Naive thymus-derived CD4-positive, alpha-beta T cell (primary cell): ENCODE data around the gene CD36. TPM values are rescaled to one million over a fixed set of nuclear protein-coding genes. Genes with fewer than 3 reads are reported as not detected.

Experiments
- ATAC-seq: fragments of 150-1000 bp; cut with Tn5 transposase; 2 replicates; pipeline ENCODE4 v1.10.0; 2021; ENCODE audit warnings: mild to moderate bottlenecking, moderate library complexity
- CTCF ChIA-PET: fragments of 350-600 bp; sonication (Branson Sonifier 250); formaldehyde crosslinking; loops from one replicate; lab custom pipeline; 2021; ENCODE audit warnings: antibody characterized with exemption; lab: Charles Lee
- POLR2A ChIA-PET: fragments of 350-600 bp; sonication (Branson Sonifier 250); formaldehyde crosslinking; loops from one replicate; lab custom pipeline; 2021; ENCODE audit warnings: antibody characterized with exemption, inconsistent platforms; lab: Charles Lee
- DNase-seq, 9 donors: peaks; one replicate each; pipeline versions ENCODE4 v3.0.0 to v3.0.0-alpha.2; 2020 to 2022; ENCODE audit warnings: mixed read lengths in 1 of 9
- H3K27ac ChIP-seq: one replicate; pipeline ENCODE4 v1.7.0; 2013; ENCODE audit warnings: mild to moderate bottlenecking, low read depth, low read length, moderate library complexity
- H3K27me3 ChIP-seq, 2 donors: one replicate each; pipeline ENCODE4 v1.7.0; 2013; ENCODE audit warnings: low read length in 2 of 2, mild to moderate bottlenecking in 2 of 2, moderate library complexity in 2 of 2; ENCODE audit not compliant: control insufficient read depth in 2 of 2, insufficient read depth in 2 of 2
- H3K36me3 ChIP-seq, 3 experiments: 1 replicate in 2 of 3; 2 replicates in 1 of 3; pipeline ENCODE4 v1.7.0; 2013; ENCODE audit warnings: low read length in 3 of 3, mild to moderate bottlenecking in 3 of 3, moderate library complexity in 1 of 3; ENCODE audit not compliant: insufficient read depth in 3 of 3, control insufficient read depth in 2 of 3
- H3K4me1 ChIP-seq, 2 donors: one replicate each; pipeline ENCODE4 v1.7.0; 2013; ENCODE audit warnings: low read length in 2 of 2, mild to moderate bottlenecking in 2 of 2, moderate library complexity in 1 of 2; ENCODE audit not compliant: control insufficient read depth in 2 of 2, insufficient read depth in 2 of 2
- H3K4me3 ChIP-seq: 2 replicates; pipeline ENCODE4 v1.7.0; 2013; ENCODE audit warnings: mild to moderate bottlenecking, low read length
- H3K9me3 ChIP-seq, 3 experiments: 1 replicate in 2 of 3; 2 replicates in 1 of 3; pipeline ENCODE4 v1.7.0; 2013; ENCODE audit warnings: low read length in 3 of 3; ENCODE audit not compliant: control insufficient read depth in 2 of 3
- H3K27ac Mint-ChIP-seq, 9 donors: one replicate each; pipeline ENCODE4 v1.8.0; 2020 to 2022; ENCODE audit warnings: mixed read lengths in 9 of 9, mild to moderate bottlenecking in 8 of 9, moderate library complexity in 5 of 9, inconsistent platforms in 2 of 9
- H3K27me3 Mint-ChIP-seq, 5 donors: one replicate each; pipeline ENCODE4 v1.8.0; 2021 to 2022; ENCODE audit warnings: mixed read lengths in 5 of 5, mild to moderate bottlenecking in 1 of 5
- H3K36me3 Mint-ChIP-seq, 5 donors: one replicate each; pipeline ENCODE4 v1.8.0; 2020 to 2022; ENCODE audit warnings: mixed read lengths in 5 of 5, mild to moderate bottlenecking in 3 of 5, inconsistent platforms in 1 of 5
- H3K4me1 Mint-ChIP-seq, 7 donors: one replicate each; pipeline ENCODE4 v1.8.0; 2020 to 2022; ENCODE audit warnings: mixed read lengths in 7 of 7, mild to moderate bottlenecking in 3 of 7, inconsistent platforms in 1 of 7
- H3K4me3 Mint-ChIP-seq, 10 donors: one replicate each; pipeline ENCODE4 v1.8.0; 2020 to 2022; ENCODE audit warnings: mild to moderate bottlenecking in 10 of 10, mixed read lengths in 10 of 10, moderate library complexity in 6 of 10, inconsistent platforms in 2 of 10
- H3K9me3 Mint-ChIP-seq, 11 donors: one replicate each; pipeline ENCODE4 v1.8.0; 2020 to 2022; ENCODE audit warnings: mixed read lengths in 11 of 11, mild to moderate bottlenecking in 4 of 11, inconsistent platforms in 1 of 11, moderate library complexity in 1 of 11
- intact Hi-C, 2 donors: fragments of 100-400 bp; cut with micrococcal nuclease; formaldehyde crosslinking; loops; one replicate each; pipeline ENCODE4 v1.15.1; 2023
- polyA plus RNA-seq, 2 donors: library from polyadenylated mRNA; unstranded; fragments of 300-500 nt; fragmentation: Illumina TruSeq; gene quantifications; one replicate each; pipeline ENCODE4 v1.2.3, GENCODE V29; 2021
- total RNA-seq, 6 experiments: library from RNA in 5 of 6; stranded (reverse) in 5 of 6; gene quantifications; 1 replicate in 5 of 6; 2 replicates in 1 of 6; pipeline ENCODE4 v1.2.3 and lab custom pipeline; 2021 to 2026

Gene CD36
- total and polyA plus RNA-seq, 7 experiments from 2014 or later: 0.16 to 109 (median 4.2) TPM; not detected in 1

DNA sequence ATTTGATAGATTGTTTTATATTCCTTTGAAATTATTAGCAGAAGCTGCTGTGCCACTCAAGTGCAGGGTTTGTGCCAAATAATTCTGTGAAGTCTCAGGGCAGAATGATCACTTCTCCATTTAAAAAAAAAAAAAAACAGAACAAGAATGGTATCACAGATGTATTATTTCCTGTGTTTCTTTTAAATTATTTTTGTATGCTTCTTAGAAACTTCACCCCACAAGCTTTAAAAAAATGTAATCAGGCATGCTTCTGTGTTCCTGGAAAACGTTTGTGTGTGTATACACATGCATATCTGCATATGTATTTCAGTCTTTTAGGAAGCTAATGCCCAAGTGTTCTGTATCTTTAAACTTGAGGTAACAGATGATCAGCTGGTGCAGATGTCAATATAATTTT is 6.3 kb upstream of the CD36 start:
- H3K9me3 Mint-ChIP-seq: no peaks in the 10 kb centered on the region
- H3K27ac Mint-ChIP-seq: no peak overlapping the region
- no peak overlapping the region for H3K4me3 Mint-ChIP-seq
- no peak for DNase-seq
- peaks cover 0 to 4% (median 0%) of the 10 kb centered on the region in 7 donors for H3K4me1 Mint-ChIP-seq
- Histone ChIP-seq H3K36me3 (no peaks in the 10 kb centered on the region), H3K4me3 (no peak overlapping the region), H3K9me3 (no peaks in the 10 kb centered on the region), H3K27me3 (no peaks in the 10 kb centered on the region), H3K27ac (no peak overlapping the region), H3K4me1 (no peaks in the 10 kb centered on the region)
- no peaks in the 10 kb centered on the region for H3K36me3 Mint-ChIP-seq
- intact Hi-C loops: no loop called here
- ChIA-PET POLR2A (no interaction called here), CTCF (no interaction called here)
- H3K27me3 Mint-ChIP-seq: no peaks in the 10 kb centered on the region
- ATAC-seq: peak; percentile 24

DNA sequence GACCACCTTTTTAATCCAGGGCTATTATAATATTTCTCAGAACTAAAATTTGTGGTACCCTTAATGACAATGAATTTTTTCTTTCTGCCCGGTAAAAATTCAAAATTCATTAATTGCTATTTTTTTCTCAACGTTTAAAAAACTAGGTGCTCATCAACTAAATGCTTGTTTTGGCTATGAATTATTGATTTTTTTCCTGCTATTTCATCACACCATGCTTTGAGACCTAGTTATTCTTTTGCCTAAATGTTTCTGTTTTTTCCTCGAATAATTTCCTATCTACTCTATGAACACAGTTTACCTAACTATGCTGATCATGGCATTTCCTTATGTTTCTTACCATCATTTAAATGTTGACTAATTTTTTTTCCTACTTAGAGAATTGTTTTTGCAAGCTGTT is 5.6 kb upstream of the CD36 start:
- no peak overlapping the region for H3K4me3 Mint-ChIP-seq
- no peak overlapping the region for H3K27ac ChIP-seq
- POLR2A ChIA-PET: no interaction called here
- no peaks in the 10 kb centered on the region for H3K27me3 ChIP-seq
- H3K4me1 ChIP-seq: no peaks in the 10 kb centered on the region
- no peak for DNase-seq
- no peak for ATAC-seq
- intact Hi-C loops: no loop called here
- H3K36me3 ChIP-seq: no peaks in the 10 kb centered on the region
- no peaks in the 10 kb centered on the region for H3K36me3 Mint-ChIP-seq
- H3K4me3 ChIP-seq: no peak overlapping the region
- CTCF ChIA-PET: no interaction called here
- H3K9me3 ChIP-seq: no peaks in the 10 kb centered on the region
- H3K4me1 Mint-ChIP-seq: peaks cover 0 to 4% (median 0%) of the 10 kb centered on the region in 7 donors
- no peaks in the 10 kb centered on the region for H3K27me3 Mint-ChIP-seq
- no peaks in the 10 kb centered on the region for H3K9me3 Mint-ChIP-seq
- H3K27ac Mint-ChIP-seq: no peak overlapping the region

DNA sequence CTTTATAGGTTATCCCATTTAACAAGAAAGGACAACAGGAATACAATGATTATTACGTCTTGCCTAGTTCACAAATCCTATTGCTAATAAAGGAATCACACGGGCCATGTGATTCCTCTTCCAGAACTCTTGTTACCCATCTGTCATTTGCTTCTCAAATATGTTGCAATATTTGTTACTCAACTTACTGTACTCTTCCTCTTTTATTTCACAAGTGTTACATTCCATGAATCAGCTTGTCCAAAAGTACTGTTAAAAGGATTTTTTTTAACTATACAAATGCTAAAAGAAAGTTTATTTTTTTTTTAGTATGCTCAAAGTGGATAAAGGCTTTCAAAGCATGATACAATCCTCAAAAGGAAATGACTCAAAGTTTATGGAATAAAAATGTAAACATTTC is 3.9 kb upstream of the CD36 start:
- H3K36me3 ChIP-seq: no peaks in the 10 kb centered on the region
- no peak overlapping the region for H3K27ac Mint-ChIP-seq
- intact Hi-C loops: no loop called here
- H3K4me3 Mint-ChIP-seq: no peak overlapping the region
- ATAC-seq: peak; percentile 41
- H3K4me3 ChIP-seq: no peak overlapping the region
- H3K36me3 Mint-ChIP-seq: no peaks in the 10 kb centered on the region
- H3K27ac ChIP-seq: no peak overlapping the region
- ChIA-PET POLR2A (no interaction called here), CTCF (no interaction called here)
- H3K27me3 Mint-ChIP-seq: no peaks in the 10 kb centered on the region
- no peaks in the 10 kb centered on the region for H3K27me3 ChIP-seq
- H3K9me3 Mint-ChIP-seq: no peaks in the 10 kb centered on the region
- DNase-seq: no peak
- H3K4me1 Mint-ChIP-seq: peaks cover 0 to 4% (median 0%) of the 10 kb centered on the region in 7 donors
- no peaks in the 10 kb centered on the region for H3K9me3 ChIP-seq
- H3K4me1 ChIP-seq: no peaks in the 10 kb centered on the region

DNA sequence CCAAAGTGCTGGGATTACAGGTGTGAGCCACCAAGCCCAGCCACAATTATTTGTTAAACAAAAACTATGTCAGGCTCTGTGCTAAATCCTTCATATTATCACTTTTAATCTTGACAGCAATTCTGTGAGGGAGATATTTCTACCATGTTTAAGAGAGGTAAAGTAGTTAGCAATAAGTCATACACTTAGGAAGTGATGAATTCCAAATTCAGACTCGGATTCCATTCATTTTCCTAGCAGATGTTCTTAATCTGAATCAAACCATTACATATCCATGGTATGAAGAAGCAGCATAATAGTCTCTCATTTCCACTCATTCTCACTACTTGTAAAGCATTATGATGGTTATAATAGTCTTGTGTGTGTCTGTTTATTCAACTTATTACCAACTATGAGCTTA is 2.9 kb upstream of the CD36 start:
- no peaks in the 10 kb centered on the region for H3K36me3 ChIP-seq
- H3K9me3 Mint-ChIP-seq: no peaks in the 10 kb centered on the region
- ATAC-seq (no peak), DNase-seq (no peak)
- intact Hi-C loops: no loop called here
- H3K27ac ChIP-seq: no peak overlapping the region
- no peaks in the 10 kb centered on the region for H3K9me3 ChIP-seq
- H3K27me3 Mint-ChIP-seq: no peaks in the 10 kb centered on the region
- no peaks in the 10 kb centered on the region for H3K27me3 ChIP-seq
- H3K4me1 Mint-ChIP-seq: peaks cover 0 to 4% (median 0%) of the 10 kb centered on the region in 7 donors
- no peak overlapping the region for H3K4me3 ChIP-seq
- POLR2A ChIA-PET: no interaction called here
- no peak overlapping the region for H3K4me3 Mint-ChIP-seq
- CTCF ChIA-PET: no interaction called here
- H3K36me3 Mint-ChIP-seq: no peaks in the 10 kb centered on the region
- no peaks in the 10 kb centered on the region for H3K4me1 ChIP-seq
- H3K27ac Mint-ChIP-seq: no peak overlapping the region

DNA sequence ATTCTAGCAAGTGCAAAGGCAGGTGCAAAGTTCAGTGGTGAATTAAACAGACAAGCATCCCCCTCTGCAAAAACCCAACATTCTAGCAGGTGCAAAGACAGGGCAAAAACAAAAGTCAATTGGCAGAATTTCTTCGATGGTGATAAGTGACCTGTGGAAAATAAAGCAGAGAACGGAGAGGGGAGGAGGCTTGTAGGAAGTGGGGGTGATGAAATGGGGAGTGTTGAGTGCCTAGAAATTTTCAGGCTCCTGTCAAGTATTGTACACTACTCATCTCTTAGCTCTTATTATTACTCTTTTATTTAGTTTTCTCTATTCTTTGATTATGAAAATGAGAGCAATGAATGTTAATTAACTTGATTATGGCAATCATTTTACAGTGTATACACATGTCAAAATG is 2.4 kb upstream of the CD36 start:
- ChIA-PET POLR2A (no interaction called here), CTCF (no interaction called here)
- H3K36me3 ChIP-seq: no peaks in the 10 kb centered on the region

DNA sequence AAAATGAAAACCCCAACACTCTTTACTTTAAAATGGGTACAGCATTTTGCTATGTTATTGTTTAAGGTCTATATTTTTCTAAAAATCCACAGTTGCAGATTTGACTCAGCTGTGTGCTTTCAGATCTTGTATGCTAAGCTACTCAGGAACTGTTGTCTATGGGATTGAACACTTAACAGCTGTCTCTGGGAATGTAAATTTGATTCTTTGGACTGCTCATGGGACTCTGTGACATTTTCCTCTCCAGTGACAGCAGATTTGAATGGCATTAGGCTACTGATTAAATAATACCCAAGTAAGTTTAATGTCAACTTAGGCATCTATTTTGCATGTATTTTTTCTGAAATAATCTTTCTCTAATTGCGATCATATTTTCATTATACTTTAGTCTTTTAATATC is 1.7 kb upstream of the CD36 start:
- POLR2A ChIA-PET: no interaction called here
- H3K4me1 Mint-ChIP-seq: peaks cover 0 to 4% (median 0%) of the 10 kb centered on the region in 7 donors

More for the DNA sequence above, 2.4 kb upstream of the CD36 start:
- Histone ChIP-seq H3K4me3 (no peak overlapping the region), H3K27me3 (no peaks in the 10 kb centered on the region), H3K27ac (no peak overlapping the region), H3K4me1 (no peaks in the 10 kb centered on the region), H3K9me3 (no peaks in the 10 kb centered on the region)
- Mint-ChIP-seq H3K27ac (no peak overlapping the region), H3K9me3 (no peaks in the 10 kb centered on the region), H3K27me3 (no peaks in the 10 kb centered on the region), H3K36me3 (no peaks in the 10 kb centered on the region), H3K4me3 (no peak overlapping the region), H3K4me1 (peaks cover 0 to 4% (median 0%) of the 10 kb centered on the region in 7 donors)
- DNase-seq (no peak), ATAC-seq (no peak)
- intact Hi-C loops: no loop called here

DNA sequence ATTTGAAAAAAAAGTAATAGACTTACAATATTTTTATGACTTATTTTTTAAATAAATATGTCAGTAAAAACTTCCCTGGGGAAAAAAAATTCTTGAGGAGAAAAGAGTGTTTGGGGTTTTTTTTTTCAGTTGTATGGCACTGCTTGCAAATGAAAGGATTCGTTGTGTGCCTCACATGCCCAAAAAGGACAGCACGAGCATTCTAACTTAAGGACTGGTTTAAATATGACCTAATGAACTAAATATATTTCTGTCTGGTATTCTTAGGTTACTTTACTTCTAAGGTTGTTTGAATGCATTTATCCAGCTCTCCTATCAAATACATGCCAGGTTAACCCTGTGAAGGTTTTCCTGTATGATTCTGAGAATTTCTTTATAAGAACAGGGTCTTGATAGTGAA is 988 bp upstream of the CD36 start:
- Mint-ChIP-seq H3K4me1 (peaks cover 0 to 4% (median 0%) of the 10 kb centered on the region in 7 donors), H3K4me3 (no peak overlapping the region), H3K27ac (no peak overlapping the region), H3K27me3 (no peaks in the 10 kb centered on the region), H3K36me3 (no peaks in the 10 kb centered on the region), H3K9me3 (no peaks in the 10 kb centered on the region)
- H3K36me3 ChIP-seq: no peaks in the 10 kb centered on the region
- no peak overlapping the region for H3K4me3 ChIP-seq
- DNase-seq (no peak), ATAC-seq (no peak)
- no peaks in the 10 kb centered on the region for H3K9me3 ChIP-seq
- no peaks in the 10 kb centered on the region for H3K4me1 ChIP-seq
- H3K27ac ChIP-seq: no peak overlapping the region
- no peaks in the 10 kb centered on the region for H3K27me3 ChIP-seq
- POLR2A ChIA-PET: no interaction called here
- CTCF ChIA-PET: no interaction called here
- intact Hi-C loops: no loop called here

More for the DNA sequence above, 1.7 kb upstream of the CD36 start:
- H3K27me3 Mint-ChIP-seq: no peaks in the 10 kb centered on the region
- H3K36me3 ChIP-seq: no peaks in the 10 kb centered on the region
- intact Hi-C loops: no loop called here
- H3K4me3 Mint-ChIP-seq: no peak overlapping the region
- H3K27ac ChIP-seq: no peak overlapping the region
- no peaks in the 10 kb centered on the region for H3K36me3 Mint-ChIP-seq
- ATAC-seq: no peak
- H3K27ac Mint-ChIP-seq: no peak overlapping the region
- H3K4me3 ChIP-seq: no peak overlapping the region
- H3K27me3 ChIP-seq: no peaks in the 10 kb centered on the region
- CTCF ChIA-PET: no interaction called here
- no peaks in the 10 kb centered on the region for H3K4me1 ChIP-seq
- no peaks in the 10 kb centered on the region for H3K9me3 Mint-ChIP-seq
- no peak for DNase-seq
- no peaks in the 10 kb centered on the region for H3K9me3 ChIP-seq
